ENCODE measurements around the gene UTP25. TPM values are rescaled to one million over a fixed set of nuclear protein-coding genes. Genes with fewer than 3 reads are reported as not detected.
A peak's percentile ranks its signal among the peaks of the same experiment; 100 is the strongest.

The UTP25 gene
- total and polyA plus RNA-seq, 2 donors (not counting 3 experiments of a cell fraction or from before 2014, with no cell fraction given), result 6.6 to 11.7 TPM

DNA sequence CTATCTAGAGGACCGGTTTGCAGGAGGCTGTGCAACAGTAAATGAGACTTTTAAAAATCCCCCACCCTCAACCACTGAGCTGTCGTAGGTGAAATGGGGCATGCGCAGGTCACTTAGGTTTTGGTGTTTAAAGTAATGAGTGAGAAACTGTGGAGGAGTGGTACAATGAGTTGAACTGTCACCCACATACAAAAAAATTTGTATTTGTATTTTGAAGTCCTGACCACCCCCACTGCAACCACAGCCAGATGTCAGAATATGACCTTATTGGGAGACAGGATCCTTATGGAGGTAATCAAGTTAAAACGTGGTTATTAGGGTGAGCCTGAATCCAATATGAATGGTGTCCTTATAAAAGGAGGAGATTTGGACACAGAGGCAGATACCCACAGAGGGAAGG, 20.3 kb upstream of the UTP25 start:
- no peak overlapping the region for H3K9ac ChIP-seq (replicated peaks; ENCODE audit: extremely low read depth, insufficient read depth, low read length)
- peak overlapping the region; percentile 34 for H3K27ac ChIP-seq (ENCODE audit: insufficient read depth, low read depth, low read length)
- CTCF ChIA-PET, result interaction anchor here (1.1 to 8.7 kb wide), 5 partner anchors 14 to 60 kb away, joined by 3 to 109 read pairs (median 4); partner anchors contain the start of gene UTP25
- H3K4me1 ChIP-seq (ENCODE audit: control insufficient read depth, extremely low read depth, insufficient read depth, low read length), result peaks cover 24% of the 10 kb centered on the region
- no peaks in the 10 kb centered on the region for H3K36me3 ChIP-seq (ENCODE audit: control insufficient read depth in 2 of 2, extremely low read depth in 1 of 2, insufficient read depth in 2 of 2, low read length in 2 of 2)
- POLR2A ChIA-PET, result interaction anchor here (0.5 to 2.2 kb wide), 3 partner anchors 16 to 173 kb away, joined by 4 to 18 read pairs (median 4); partner anchors contain the start of gene UTP25
- H3K9me1 ChIP-seq (replicated peaks; ENCODE audit: control insufficient read depth, extremely low read depth, insufficient read depth, low read length), result no peaks in the 10 kb centered on the region
- no peaks in the 10 kb centered on the region for H4K20me1 ChIP-seq (replicated peaks; ENCODE audit: control insufficient read depth, extremely low read depth, insufficient read depth, low read length)
- BruUV-seq (replicated peaks), result no TSS peak
- FAIRE-seq, result no peak
- TF ChIP-seq GATA2 (IDR thresholded peaks at IDR 0.05; ENCODE audit: insufficient read depth, insufficient read length, low read depth, low read length) (no peak), POLR2A (IDR thresholded peaks at IDR 0.05; ENCODE audit: low read depth, low read length) (no peak), FOS (IDR thresholded peaks at IDR 0.05; ENCODE audit: borderline replicate concordance, insufficient read depth, low read length) (no peak), MYC (IDR thresholded peaks at IDR 0.05; ENCODE audit: low read depth, low read length) (no peak), EZH2 (IDR thresholded peaks at IDR 0.05; ENCODE audit: borderline replicate concordance, low read depth, low read length, severe bottlenecking) (no peak), JUN (IDR thresholded peaks at IDR 0.05; ENCODE audit: borderline replicate concordance, insufficient read depth, insufficient read length, low read depth) (no peak), POLR2AphosphoS5 (IDR thresholded peaks at IDR 0.05; ENCODE audit: insufficient read depth, low read depth, low read length) (no peak)
- TF ChIP-seq, protein P1, sequence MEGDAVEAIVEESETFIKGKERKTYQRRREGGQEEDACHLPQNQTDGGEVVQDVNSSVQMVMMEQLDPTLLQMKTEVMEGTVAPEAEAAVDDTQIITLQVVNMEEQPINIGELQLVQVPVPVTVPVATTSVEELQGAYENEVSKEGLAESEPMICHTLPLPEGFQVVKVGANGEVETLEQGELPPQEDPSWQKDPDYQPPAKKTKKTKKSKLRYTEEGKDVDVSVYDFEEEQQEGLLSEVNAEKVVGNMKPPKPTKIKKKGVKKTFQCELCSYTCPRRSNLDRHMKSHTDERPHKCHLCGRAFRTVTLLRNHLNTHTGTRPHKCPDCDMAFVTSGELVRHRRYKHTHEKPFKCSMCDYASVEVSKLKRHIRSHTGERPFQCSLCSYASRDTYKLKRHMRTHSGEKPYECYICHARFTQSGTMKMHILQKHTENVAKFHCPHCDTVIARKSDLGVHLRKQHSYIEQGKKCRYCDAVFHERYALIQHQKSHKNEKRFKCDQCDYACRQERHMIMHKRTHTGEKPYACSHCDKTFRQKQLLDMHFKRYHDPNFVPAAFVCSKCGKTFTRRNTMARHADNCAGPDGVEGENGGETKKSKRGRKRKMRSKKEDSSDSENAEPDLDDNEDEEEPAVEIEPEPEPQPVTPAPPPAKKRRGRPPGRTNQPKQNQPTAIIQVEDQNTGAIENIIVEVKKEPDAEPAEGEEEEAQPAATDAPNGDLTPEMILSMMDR (IDR thresholded peaks at IDR 0.05; ENCODE audit: extremely low read depth in 1 of 2, insufficient read depth in 1 of 2, low read depth in 1 of 2, low read length in 2 of 2), result no peak
- TF ChIP-seq, protein P2, sequence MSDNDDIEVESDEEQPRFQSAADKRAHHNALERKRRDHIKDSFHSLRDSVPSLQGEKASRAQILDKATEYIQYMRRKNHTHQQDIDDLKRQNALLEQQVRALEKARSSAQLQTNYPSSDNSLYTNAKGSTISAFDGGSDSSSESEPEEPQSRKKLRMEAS (IDR thresholded peaks at IDR 0.05; ENCODE audit: insufficient read depth, insufficient read length), result no peak
- no peak overlapping the region for H2AFZ ChIP-seq (ENCODE audit: low read depth, low read length)
- dilution Hi-C loops (cut with MboI; ENCODE audit: extremely low pct_ligation_motif_present, low sequenced_read_pairs), result no loop called here
- no peaks in the 10 kb centered on the region for H3K9me3 ChIP-seq (replicated peaks; ENCODE audit: control insufficient read depth, insufficient read depth, low read length)
- no peaks in the 10 kb centered on the region for H3K79me2 ChIP-seq (ENCODE audit: control insufficient read depth, insufficient read depth, low read length)
- no peak for DNase-seq (ENCODE audit: low read depth, low spot score)
- H3K4me2 ChIP-seq (ENCODE audit: insufficient read depth, low read length), result no peak overlapping the region
- no peaks in the 10 kb centered on the region for H3K27me3 ChIP-seq (ENCODE audit: control insufficient read depth in 2 of 2, insufficient read depth in 2 of 2, low read length in 2 of 2)
- no peak overlapping the region for H3K4me3 ChIP-seq (replicated peaks in 1 of 3; ENCODE audit: insufficient read depth in 1 of 3, low read depth in 1 of 3, low read length in 3 of 3)
- intact Hi-C loops (cut with micrococcal nuclease), result no loop called here

All from endothelial cell of umbilical vein (primary cell).